AG04449 (cell line): ENCODE measurements around the gene GNLY.

Experiments
- CTCF ChIA-PET: fragments of 350-600 bp; formaldehyde crosslinking; extraction: SDS; loops from one replicate; lab custom pipeline; 2021; ENCODE audit warnings: antibody characterized with exemption; lab: Yijun Ruan, JAX
- POLR2A ChIA-PET: fragments of 400-600, 350-600 bp; formaldehyde crosslinking; extraction: SDS; loops from one replicate; lab custom pipeline; 2020; ENCODE audit warnings: antibody characterized with exemption, inconsistent platforms; lab: Yijun Ruan, JAX
- DNase-seq: peaks from one replicate; pipeline ENCODE4 v3.0.0-alpha.2; 2010; ENCODE audit warnings: low read depth, low spot score
- H3K4me3 ChIP-seq: 2 replicates; pipeline ENCODE4 v1.5.1; 2011; ENCODE audit warnings: low read depth, mild to moderate bottlenecking, control low read depth, low read length
- CTCF ChIP-seq: IDR thresholded peaks from one replicate; pipeline ENCODE4 v1.5.1; 2011; ENCODE audit warnings: mild to moderate bottlenecking, moderate library complexity, low read length, control low read depth, inconsistent platforms; ENCODE audit not compliant: insufficient read depth; ENCODE audit errors: missing control alignments

GNLY gene

GRCh38 chr2:85697716-85698115, 3.6 kb downstream of the GNLY start:
- DNase-seq: no peak
- no peak overlapping the region for H3K4me3 ChIP-seq
- TF ChIP-seq CTCF: no peak
- ChIA-PET CTCF (interaction anchor here (0.8 to 4.9 kb wide), 5 partner anchors 9 to 60 kb away, joined by 3 to 47 read pairs (median 11); no protein-coding TSS in a partner anchor), POLR2A (no interaction called here)

GRCh38 chr2:85698184-85698879, 4.2 kb downstream of the GNLY start:
- no peak for DNase-seq
- CTCF ChIA-PET: interaction anchor here (0.8 to 4.9 kb wide), 4 partner anchors 8 to 21 kb away, joined by 3 to 47 read pairs (median 26); no protein-coding TSS in a partner anchor
- no peak for TF ChIP-seq CTCF
- H3K4me3 ChIP-seq: no peak overlapping the region
- POLR2A ChIA-PET: no interaction called here

- ChIA-PET CTCF (interaction anchor here (2.6 to 4.9 kb wide), 3 partner anchors 8 to 18 kb away, joined by 11 to 47 read pairs (median 40); no protein-coding TSS in a partner anchor), POLR2A (no interaction called here)
- no peak for DNase-seq
- TF ChIP-seq CTCF: no peak
- H3K4me3 ChIP-seq: no peak overlapping the region
Observed at GRCh38 chr2:85698880-85699254, 4.7 kb downstream of the GNLY start.

GRCh38 chr2:85699325-85699724, 5.2 kb downstream of the GNLY start:
- ChIA-PET CTCF (interaction anchor here (0.7 to 4.9 kb wide), 4 partner anchors 8 to 50 kb away, joined by 4 to 47 read pairs (median 26); no protein-coding TSS in a partner anchor), POLR2A (no interaction called here)
- no peak for TF ChIP-seq CTCF
- no peak for DNase-seq
- H3K4me3 ChIP-seq: no peak overlapping the region

- ChIA-PET POLR2A (no interaction called here), CTCF (interaction anchor here (0.8 to 25.5 kb wide), 4 partner anchors 18 to 58 kb away, joined by 3 to 915 read pairs (median 214); no protein-coding TSS in a partner anchor)
- no peak overlapping the region for H3K4me3 ChIP-seq
- DNase-seq: no peak
- no peak for TF ChIP-seq CTCF
Observed at GRCh38 chr2:85702172-85702571, 8.0 kb downstream of the GNLY start.

GRCh38 chr2:85702800-85703199, 8.6 kb downstream of the GNLY start:
- no peak overlapping the region for H3K4me3 ChIP-seq
- TF ChIP-seq CTCF: no peak
- DNase-seq: no peak
- CTCF ChIA-PET: interaction anchor here (2.8 to 25.5 kb wide), 5 partner anchors 18 to 112 kb away, joined by 9 to 915 read pairs (median 207); no protein-coding TSS in a partner anchor
- POLR2A ChIA-PET: no interaction called here
